ENCODE measurements around the gene ADGRA1. TPM values are rescaled to one million over a fixed set of nuclear protein-coding genes. Genes with fewer than 3 reads are reported as not detected.

ADGRA1 gene
- polyA plus RNA-seq, 4 donors, result 0.10 to 0.22 TPM; not detected in 2

DNA sequence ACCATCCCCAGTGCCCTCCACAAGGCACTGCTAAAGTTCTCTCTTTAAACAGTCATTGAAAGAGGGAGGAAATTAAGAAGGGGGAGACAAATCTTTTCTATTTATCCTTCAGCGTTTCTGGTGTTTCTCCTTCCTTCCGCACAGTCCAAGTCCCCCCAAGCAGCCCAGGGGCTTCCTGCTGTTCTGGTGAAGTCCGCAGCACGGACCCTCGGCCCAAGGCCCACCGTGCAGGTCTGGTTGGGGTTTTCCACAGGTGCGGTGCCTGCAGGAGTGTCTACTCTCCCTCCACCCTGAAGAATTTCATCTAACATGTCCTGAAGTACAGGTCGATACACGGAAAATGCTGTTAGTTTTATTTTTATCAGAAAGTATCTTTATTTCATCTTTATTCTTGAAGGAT, 38.2 kb downstream of the ADGRA1 start:
- WGBS, 3 donors, result 84 to 89% (median 86%) methylated on average over 9 of the region's 9 CpGs
- Histone ChIP-seq H3K27me3 (ENCODE audit: control insufficient read depth in 3 of 3, insufficient read depth in 3 of 3, low read length in 3 of 3) (peaks cover 0 to 4% (median 2%) of the 10 kb centered on the region in 3 donors), H3K27ac (ENCODE audit: low read depth in 1 of 3, low read length in 2 of 3) (no peak overlapping the region)

DNA sequence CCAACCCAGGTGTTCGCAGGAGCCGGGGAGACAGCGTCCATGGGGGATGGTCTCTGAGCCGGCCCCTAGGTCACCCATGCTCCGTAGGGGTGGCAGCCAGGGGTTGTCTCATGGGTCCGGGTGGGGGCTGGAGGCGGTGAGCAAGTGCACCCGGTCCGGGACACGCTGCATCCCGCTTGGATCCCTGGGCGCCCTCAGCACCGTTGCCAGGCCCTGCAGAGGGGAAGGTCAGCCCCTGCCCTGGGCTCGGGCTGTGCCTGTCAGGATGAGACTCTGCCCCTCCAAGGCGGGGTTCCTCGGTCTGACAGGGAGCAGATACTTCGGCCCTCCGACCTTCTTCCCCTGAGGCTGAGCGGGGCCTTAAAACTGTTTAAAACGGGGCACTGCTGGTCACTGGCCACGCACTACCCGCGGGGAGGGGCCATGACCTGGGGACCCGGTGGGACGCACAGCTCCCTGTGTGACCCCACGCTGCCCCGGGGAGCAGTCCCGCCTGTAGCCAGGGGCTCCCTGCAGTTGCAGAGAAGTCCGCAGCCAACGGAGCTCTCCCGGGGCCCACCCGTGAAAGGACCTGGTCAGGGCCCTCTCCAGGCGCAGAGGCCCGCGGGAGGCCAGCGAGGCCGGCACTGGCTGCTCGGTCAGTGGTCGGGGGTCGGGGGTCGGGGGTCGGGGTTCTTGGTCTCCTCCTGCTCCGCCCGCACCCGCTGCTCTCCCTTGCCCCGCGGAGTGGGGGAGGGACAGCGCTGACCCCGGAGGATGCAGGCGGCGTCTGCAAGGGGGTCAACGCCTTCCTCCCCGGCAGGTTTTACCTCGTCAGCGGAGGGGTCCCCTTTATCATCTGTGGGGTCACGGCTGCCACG, 38.9 kb downstream of the ADGRA1 start:
- Histone ChIP-seq H3K27ac (ENCODE audit: low read depth in 1 of 3, low read length in 2 of 3) (no peak overlapping the region), H3K4me3 (ENCODE audit: low read depth in 1 of 3, low read length in 3 of 3) (no peak overlapping the region), H3K4me1 (ENCODE audit: control insufficient read depth in 3 of 3, insufficient read depth in 2 of 3, low read depth in 1 of 3, low read length in 2 of 3) (no peaks in the 10 kb centered on the region), H3K9me3 (ENCODE audit: control insufficient read depth in 2 of 2, insufficient read depth in 1 of 2, low read depth in 1 of 2, low read length in 1 of 2) (no peaks in the 10 kb centered on the region), H3K36me3 (ENCODE audit: control insufficient read depth in 3 of 3, insufficient read depth in 2 of 3, low read depth in 1 of 3, low read length in 3 of 3) (no peaks in the 10 kb centered on the region), H3K27me3 (ENCODE audit: control insufficient read depth in 3 of 3, insufficient read depth in 3 of 3, low read length in 3 of 3) (peaks cover 0 to 4% (median 2%) of the 10 kb centered on the region in 3 donors)
- 89 to 92% (median 90%) methylated on average over 47 to 57 of the region's 57 CpGs for WGBS, 3 donors
- no peak for DNase-seq
- FAIRE-seq, result no peak

More for the DNA sequence above, 38.2 kb downstream of the ADGRA1 start:
- DNase-seq (no peak), FAIRE-seq (no peak)
- H3K9me3 ChIP-seq (ENCODE audit: control insufficient read depth in 2 of 2, insufficient read depth in 1 of 2, low read depth in 1 of 2, low read length in 1 of 2), result no peaks in the 10 kb centered on the region
- H3K36me3 ChIP-seq (ENCODE audit: control insufficient read depth in 3 of 3, insufficient read depth in 2 of 3, low read depth in 1 of 3, low read length in 3 of 3), result no peaks in the 10 kb centered on the region
- no peak overlapping the region for H3K4me3 ChIP-seq (ENCODE audit: low read depth in 1 of 3, low read length in 3 of 3)
- no peaks in the 10 kb centered on the region for H3K4me1 ChIP-seq (ENCODE audit: control insufficient read depth in 3 of 3, insufficient read depth in 2 of 3, low read depth in 1 of 3, low read length in 2 of 3)

DNA sequence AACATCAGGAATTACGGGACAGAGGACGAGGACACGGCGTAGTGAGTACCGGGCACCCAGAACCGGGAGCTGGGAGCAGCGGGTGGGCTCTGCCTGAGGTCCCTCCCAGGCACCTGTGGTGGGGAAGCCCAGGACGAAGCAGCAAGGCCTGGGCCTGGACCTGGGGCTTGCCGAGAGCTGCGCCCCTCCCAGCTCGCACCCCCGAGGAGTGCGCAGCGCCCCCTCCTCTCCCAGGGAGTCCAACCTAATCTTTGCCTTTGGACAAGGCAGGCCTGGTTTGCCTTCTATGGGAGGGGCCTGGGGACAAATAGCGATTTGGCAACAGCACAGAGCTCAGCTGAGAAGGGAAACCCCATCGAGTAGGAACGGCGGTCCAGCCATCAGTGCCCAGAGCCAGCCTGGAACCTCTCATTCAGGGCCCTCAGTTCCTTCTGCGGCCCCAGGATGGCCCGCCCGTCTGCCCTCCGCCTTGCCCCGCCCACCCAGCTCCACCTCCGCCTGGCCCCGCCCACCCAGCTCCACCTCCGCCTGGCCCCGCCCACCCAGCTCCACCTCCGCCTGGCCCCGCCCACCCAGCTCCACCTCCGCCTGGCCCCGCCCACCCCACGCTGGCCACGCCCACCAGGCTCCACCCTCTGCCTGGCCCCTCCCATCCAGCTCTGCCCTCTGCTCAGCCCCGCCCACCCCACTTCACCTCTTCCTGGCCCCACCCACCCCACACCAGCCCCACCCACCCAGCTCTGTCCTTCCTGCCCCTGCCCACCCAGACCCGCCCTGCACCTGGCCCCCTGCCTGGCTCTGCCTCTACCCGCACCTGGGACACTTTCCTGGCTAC, 39.8 kb downstream of the ADGRA1 start:
- DNase-seq, result no peak

GRCh38 chr10:133128126-133129070, 40.7 kb downstream of the ADGRA1 start:
- H3K9me3 ChIP-seq (ENCODE audit: control insufficient read depth in 2 of 2, insufficient read depth in 1 of 2, low read depth in 1 of 2, low read length in 1 of 2), result no peaks in the 10 kb centered on the region
- DNase-seq (no peak), FAIRE-seq (no peak)
- H3K27me3 ChIP-seq (ENCODE audit: control insufficient read depth in 3 of 3, insufficient read depth in 3 of 3, low read length in 3 of 3), result peaks cover 0 to 4% (median 2%) of the 10 kb centered on the region in 3 donors
- no peak overlapping the region for H3K4me3 ChIP-seq (ENCODE audit: low read depth in 1 of 3, low read length in 3 of 3)
- no peaks in the 10 kb centered on the region for H3K4me1 ChIP-seq (ENCODE audit: control insufficient read depth in 3 of 3, insufficient read depth in 2 of 3, low read depth in 1 of 3, low read length in 2 of 3)
- H3K27ac ChIP-seq (ENCODE audit: low read depth in 1 of 3, low read length in 2 of 3), result no peak overlapping the region
- 96 to 97% (median 97%) methylated on average over 80 to 83 of the region's 83 CpGs for WGBS, 3 donors
- no peaks in the 10 kb centered on the region for H3K36me3 ChIP-seq (ENCODE audit: control insufficient read depth in 3 of 3, insufficient read depth in 2 of 3, low read depth in 1 of 3, low read length in 3 of 3)

More for the DNA sequence above, 39.8 kb downstream of the ADGRA1 start:
- no peak overlapping the region for H3K4me3 ChIP-seq (ENCODE audit: low read depth in 1 of 3, low read length in 3 of 3)
- H3K36me3 ChIP-seq (ENCODE audit: control insufficient read depth in 3 of 3, insufficient read depth in 2 of 3, low read depth in 1 of 3, low read length in 3 of 3), result no peaks in the 10 kb centered on the region
- 77 to 83% (median 82%) methylated on average over 29 to 36 of the region's 36 CpGs for WGBS, 3 donors
- no peaks in the 10 kb centered on the region for H3K4me1 ChIP-seq (ENCODE audit: control insufficient read depth in 3 of 3, insufficient read depth in 2 of 3, low read depth in 1 of 3, low read length in 2 of 3)
- peaks cover 0 to 4% (median 2%) of the 10 kb centered on the region in 3 donors for H3K27me3 ChIP-seq (ENCODE audit: control insufficient read depth in 3 of 3, insufficient read depth in 3 of 3, low read length in 3 of 3)
- no peak for FAIRE-seq
- no peak overlapping the region for H3K27ac ChIP-seq (ENCODE audit: low read depth in 1 of 3, low read length in 2 of 3)
- H3K9me3 ChIP-seq (ENCODE audit: control insufficient read depth in 2 of 2, insufficient read depth in 1 of 2, low read depth in 1 of 2, low read length in 1 of 2), result no peaks in the 10 kb centered on the region

DNA sequence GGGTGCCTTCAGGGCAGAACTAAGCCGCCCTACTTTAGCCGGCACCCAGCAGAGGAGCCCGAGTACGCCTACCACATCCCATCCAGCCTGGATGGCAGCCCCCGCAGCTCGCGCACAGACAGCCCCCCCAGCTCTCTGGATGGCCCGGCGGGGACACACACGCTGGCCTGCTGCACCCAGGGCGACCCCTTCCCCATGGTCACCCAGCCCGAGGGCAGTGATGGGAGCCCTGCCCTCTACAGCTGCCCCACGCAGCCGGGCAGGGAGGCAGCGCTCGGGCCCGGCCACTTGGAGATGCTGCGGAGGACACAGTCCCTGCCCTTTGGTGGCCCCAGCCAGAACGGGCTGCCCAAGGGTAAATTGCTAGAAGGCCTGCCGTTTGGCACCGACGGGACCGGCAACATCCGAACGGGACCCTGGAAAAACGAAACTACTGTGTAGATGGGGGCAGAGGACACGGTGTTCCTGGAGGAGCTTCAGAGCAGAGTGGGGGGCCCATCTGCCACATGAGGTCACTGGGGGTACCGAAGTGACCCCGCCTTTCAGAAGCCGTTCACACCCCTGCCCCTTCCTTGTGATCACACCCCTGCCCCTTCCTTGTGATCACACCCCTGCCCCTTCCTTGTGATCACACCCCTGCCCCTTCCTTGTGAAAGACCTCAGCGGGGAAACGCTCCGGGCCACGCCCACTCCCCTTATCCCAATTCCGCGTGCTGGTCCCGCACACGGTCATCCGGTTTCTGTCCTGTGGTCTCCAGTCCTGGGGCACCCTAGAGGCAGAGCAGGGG, 41.5 kb downstream of the ADGRA1 start:
- no peak for DNase-seq
- Histone ChIP-seq H3K27ac (ENCODE audit: low read depth in 1 of 3, low read length in 2 of 3) (no peak overlapping the region), H3K27me3 (ENCODE audit: control insufficient read depth in 3 of 3, insufficient read depth in 3 of 3, low read length in 3 of 3) (peaks cover 0 to 2% (median 2%) of the 10 kb centered on the region in 3 donors), H3K4me3 (ENCODE audit: low read depth in 1 of 3, low read length in 3 of 3) (no peak overlapping the region), H3K9me3 (ENCODE audit: control insufficient read depth in 2 of 2, insufficient read depth in 1 of 2, low read depth in 1 of 2, low read length in 1 of 2) (no peaks in the 10 kb centered on the region), H3K4me1 (ENCODE audit: control insufficient read depth in 3 of 3, insufficient read depth in 2 of 3, low read depth in 1 of 3, low read length in 2 of 3) (no peaks in the 10 kb centered on the region), H3K36me3 (ENCODE audit: control insufficient read depth in 3 of 3, insufficient read depth in 2 of 3, low read depth in 1 of 3, low read length in 3 of 3) (no peaks in the 10 kb centered on the region)
- WGBS, 3 donors, result 81 to 86% (median 82%) methylated on average over 36 to 39 of the region's 39 CpGs
- no peak for FAIRE-seq

DNA sequence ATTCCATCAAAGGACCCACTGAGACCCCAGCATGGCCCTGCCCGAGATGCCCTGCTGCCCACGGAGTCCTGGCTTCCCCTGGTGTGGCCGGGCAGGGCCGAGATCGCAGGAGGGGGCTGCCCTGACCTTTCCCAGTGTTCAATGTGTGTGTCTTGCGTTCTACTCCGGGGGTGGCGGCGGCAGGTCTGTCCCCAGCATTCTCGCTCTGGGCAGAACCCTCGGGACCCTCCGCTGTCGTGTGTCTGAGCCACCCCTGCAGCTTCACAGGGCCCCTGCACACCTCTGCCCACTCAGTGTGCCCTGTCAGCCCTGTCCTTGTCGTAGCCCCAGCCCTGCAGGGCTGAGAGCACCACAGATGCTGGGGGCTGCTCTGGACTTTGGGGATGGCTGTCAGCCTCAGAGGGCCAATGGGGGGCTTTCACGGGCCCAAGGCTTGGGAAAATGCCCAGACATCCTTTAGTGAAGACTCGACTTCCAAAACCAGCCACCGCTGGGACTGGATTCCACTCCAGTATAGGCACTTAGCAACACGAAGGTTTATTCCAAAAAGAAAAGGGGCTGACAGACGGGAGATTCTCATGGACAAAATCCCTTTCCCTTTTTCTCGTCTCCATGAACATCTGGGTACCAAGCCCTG, 42.3 kb downstream of the ADGRA1 start:
- FAIRE-seq (no peak), DNase-seq (no peak)
- H3K27me3 ChIP-seq (ENCODE audit: control insufficient read depth in 3 of 3, insufficient read depth in 3 of 3, low read length in 3 of 3), result no peaks in the 10 kb centered on the region
- no peak overlapping the region for H3K27ac ChIP-seq (ENCODE audit: low read depth in 1 of 3, low read length in 2 of 3)
- WGBS, 3 donors, result 69 to 74% (median 72%) methylated on average over 18 to 20 of the region's 20 CpGs
- no peaks in the 10 kb centered on the region for H3K36me3 ChIP-seq (ENCODE audit: control insufficient read depth in 3 of 3, insufficient read depth in 2 of 3, low read depth in 1 of 3, low read length in 3 of 3)
- H3K4me1 ChIP-seq (ENCODE audit: control insufficient read depth in 3 of 3, insufficient read depth in 2 of 3, low read depth in 1 of 3, low read length in 2 of 3), result no peaks in the 10 kb centered on the region
- no peak overlapping the region for H3K4me3 ChIP-seq (ENCODE audit: low read depth in 1 of 3, low read length in 3 of 3)
- no peaks in the 10 kb centered on the region for H3K9me3 ChIP-seq (ENCODE audit: control insufficient read depth in 2 of 2, insufficient read depth in 1 of 2, low read depth in 1 of 2, low read length in 1 of 2)

GRCh38 chr10:133130602-133131001, 42.9 kb downstream of the ADGRA1 start:
- Histone ChIP-seq H3K27ac (ENCODE audit: low read depth in 1 of 3, low read length in 2 of 3) (no peak overlapping the region), H3K4me3 (ENCODE audit: low read depth in 1 of 3, low read length in 3 of 3) (no peak overlapping the region), H3K27me3 (ENCODE audit: control insufficient read depth in 3 of 3, insufficient read depth in 3 of 3, low read length in 3 of 3) (no peaks in the 10 kb centered on the region), H3K36me3 (ENCODE audit: control insufficient read depth in 3 of 3, insufficient read depth in 2 of 3, low read depth in 1 of 3, low read length in 3 of 3) (no peaks in the 10 kb centered on the region), H3K9me3 (ENCODE audit: control insufficient read depth in 2 of 2, insufficient read depth in 1 of 2, low read depth in 1 of 2, low read length in 1 of 2) (no peaks in the 10 kb centered on the region), H3K4me1 (ENCODE audit: control insufficient read depth in 3 of 3, insufficient read depth in 2 of 3, low read depth in 1 of 3, low read length in 2 of 3) (no peaks in the 10 kb centered on the region)
- DNase-seq (no peak), FAIRE-seq (no peak)
- 79 to 89% (median 84%) methylated on average over 11 of the region's 11 CpGs for WGBS, 3 donors
